Glomerular endothelial cell (primary cell): ENCODE results near the gene CLTCL1. TPM values are rescaled to one million over a fixed set of nuclear protein-coding genes. Genes with fewer than 3 reads are reported as not detected.
"Not testable (repeated sequence)": the region's sequence is repeated elsewhere in the genome, so short reads cannot be mapped to it uniquely, and the experiment has no call there.

Source experiments
- DNase-seq: peaks from one replicate; pipeline ENCODE4 v3.0.0-alpha.2; 2011; ENCODE audit warnings: low read depth, low spot score; ENCODE audit errors: extremely low read depth
- total RNA-seq: library from RNA; depleted of rRNA; stranded (reverse); fragments of >200 nt; gene quantifications from 2 replicates; pipeline ENCODE4 v1.2.3, GENCODE V29; 2015

Gene CLTCL1
- total RNA-seq, 1 donor from 2014 or later: 7.8 TPM

GRCh38 chr22:19222242-19223005 lies 69.1 kb downstream of the CLTCL1 start:
- no peak for DNase-seq

GRCh38 chr22:19220867-19221266 lies 70.7 kb downstream of the CLTCL1 start:
- DNase-seq: no peak

- DNase-seq: no peak
Measured at GRCh38 chr22:19218541-19219233, 72.8 kb downstream of the CLTCL1 start.

GRCh38 chr22:19216579-19216978 lies 74.9 kb downstream of the CLTCL1 start:
- no peak for DNase-seq

DNA sequence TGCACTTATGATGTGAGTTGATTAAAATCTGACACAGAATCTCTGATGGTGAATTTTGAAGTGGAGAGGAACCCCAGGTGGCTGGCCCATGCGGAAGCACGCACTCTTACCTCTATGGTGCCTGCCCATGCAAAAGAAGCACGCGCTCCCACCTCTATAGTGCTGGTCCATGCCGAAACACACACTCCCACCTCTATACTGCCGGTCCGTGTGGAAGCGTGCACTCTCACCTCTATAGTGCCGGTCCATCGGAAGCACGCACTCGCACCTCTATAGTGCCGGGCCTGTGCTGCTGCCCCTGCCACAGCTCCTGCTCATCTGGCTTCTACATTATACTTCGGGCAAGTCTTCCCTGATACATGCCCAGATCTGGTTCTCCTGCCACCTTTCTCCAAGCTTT lies 76.2 kb downstream of the CLTCL1 start:
- DNase-seq: no peak

DNA sequence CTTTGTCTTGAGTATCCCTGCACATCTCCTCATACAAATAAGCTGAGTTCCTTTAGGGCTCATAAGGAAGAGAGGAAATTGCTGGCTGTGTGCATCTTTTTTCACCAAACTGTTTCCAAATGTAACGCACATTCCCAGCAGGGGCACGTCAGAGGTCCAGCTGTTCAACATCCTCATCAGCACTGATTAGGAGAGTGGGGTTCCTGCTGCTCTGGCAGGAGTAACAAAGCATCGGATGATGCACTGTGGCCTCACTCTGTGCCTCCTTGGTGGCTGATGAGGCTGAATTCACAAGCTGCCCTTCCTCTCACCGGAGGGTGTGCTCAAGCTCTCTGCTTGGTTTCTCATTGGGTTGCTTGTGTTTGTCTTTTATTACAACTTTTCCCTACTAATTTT lies 77.4 kb downstream of the CLTCL1 start:
- no peak for DNase-seq

- DNase-seq: no peak
Measured at GRCh38 chr22:19213442-19214077, 78.0 kb downstream of the CLTCL1 start.

DNA sequence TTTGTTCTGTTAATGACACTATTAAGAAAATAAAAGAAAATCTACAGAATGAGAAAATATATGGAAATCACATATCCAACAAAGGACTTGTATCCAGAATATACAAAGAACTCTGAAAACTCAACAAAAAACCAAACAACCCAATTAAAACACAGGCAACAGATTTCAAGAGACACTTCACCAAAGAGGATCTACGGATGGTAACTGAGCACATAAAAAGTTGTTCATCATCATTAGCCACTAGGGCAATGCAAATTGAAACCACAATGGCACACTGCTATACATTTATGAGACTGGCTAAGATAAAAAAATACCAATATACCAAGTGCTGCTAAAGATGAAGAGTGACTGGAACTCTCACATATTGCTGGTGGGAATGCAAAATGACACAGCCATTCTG lies 78.5 kb downstream of the CLTCL1 start:
- DNase-seq: no peak

DNA sequence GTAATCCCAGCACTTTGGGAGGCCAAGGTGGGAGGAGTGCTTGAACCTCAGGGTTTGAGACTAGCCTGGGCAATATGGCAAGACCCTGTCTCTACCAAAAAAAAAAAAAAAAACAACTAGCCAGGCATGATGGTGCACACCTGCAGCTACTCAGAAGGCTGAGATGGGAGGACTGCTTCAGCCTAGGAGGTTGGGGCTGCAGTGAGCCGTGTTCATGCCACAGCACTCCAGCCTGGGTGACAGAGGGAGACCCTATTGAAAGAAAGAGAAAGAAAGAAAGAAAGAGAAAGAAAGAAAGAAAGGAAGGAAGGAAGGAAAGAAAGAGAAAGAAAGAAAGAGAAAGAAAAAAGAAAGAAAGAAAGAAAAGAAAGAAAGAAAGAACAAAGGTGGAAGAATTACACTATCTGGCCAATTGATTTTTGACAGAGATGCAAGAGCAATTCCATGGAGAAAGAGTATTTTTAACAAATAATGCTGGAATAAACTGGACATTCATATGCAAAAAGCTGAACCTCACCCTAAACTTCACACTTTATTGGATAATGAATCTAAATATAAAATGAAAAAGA lies 79.1 kb downstream of the CLTCL1 start:
- DNase-seq: no peak

DNA sequence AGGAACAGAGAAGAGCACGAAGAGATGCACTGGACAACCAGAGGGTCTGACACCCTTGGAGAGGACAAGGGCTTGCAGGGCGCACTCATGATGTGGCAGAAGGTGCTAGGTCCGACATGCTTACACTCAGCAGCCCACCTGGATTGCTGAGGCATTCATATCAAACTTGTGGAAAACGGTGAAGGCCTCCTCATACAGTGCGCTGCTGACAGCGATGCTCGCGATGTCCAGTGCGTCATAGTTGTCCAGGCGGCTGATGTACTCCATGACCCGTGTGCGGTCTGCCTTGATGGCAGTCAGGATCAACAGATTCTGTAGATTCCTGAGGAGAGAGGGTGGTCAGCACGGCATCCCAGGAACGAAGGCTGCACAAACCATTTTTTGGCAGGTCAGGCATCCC lies 81.3 kb downstream of the CLTCL1 start:
- no peak for DNase-seq

DNA sequence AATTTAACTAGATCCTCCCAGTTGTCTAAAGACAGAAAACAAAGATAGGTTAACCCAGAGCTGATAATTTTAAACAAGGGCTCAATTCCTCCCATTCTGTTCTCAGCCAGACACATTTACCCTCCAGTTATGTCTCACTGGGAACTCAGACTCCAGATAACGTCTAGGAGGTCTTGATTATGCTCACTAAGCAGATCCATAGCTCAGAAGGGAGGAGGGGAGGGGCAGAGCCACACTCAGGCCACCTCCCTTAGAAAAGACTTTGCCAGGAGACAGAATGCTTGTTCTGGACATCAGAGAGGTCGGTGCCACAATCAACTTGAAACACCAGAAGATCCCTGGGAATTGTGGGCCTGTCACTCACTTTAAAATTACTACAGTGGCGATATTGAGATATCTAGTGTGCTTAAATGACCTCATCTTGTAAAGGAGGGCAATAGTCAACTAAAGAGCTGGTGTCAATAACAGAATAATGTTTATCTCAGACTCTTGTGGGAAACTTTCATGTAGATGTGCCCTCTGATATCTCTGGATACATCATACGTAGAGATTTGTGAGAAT lies 83.2 kb downstream of the CLTCL1 start:
- no peak for DNase-seq

DNA sequence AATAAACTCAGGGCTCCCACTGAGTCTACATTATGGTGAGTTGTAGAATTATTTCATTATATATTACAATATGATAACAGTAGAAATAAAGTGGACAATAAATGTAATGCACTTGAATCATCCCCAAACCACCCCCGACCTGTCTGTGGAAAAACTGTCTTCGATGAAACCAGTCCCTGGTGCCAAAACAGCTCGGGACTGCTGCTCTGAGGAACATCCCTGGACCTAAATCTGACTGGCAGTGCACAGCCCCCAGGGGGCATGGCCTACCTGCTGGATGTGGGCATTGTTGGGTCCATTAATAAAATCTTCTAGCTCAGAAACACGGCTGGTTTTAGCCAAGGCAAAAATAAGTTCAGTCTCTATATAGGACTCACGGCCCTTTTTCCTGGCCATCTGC lies 83.6 kb downstream of the CLTCL1 start:
- DNase-seq: no peak

GRCh38 chr22:19207401-19207808 lies 84.1 kb downstream of the CLTCL1 start:
- DNase-seq: no peak

GRCh38 chr22:19206287-19206686 lies 85.2 kb downstream of the CLTCL1 start:
- no peak for DNase-seq

- DNase-seq: no peak
Measured at GRCh38 chr22:19204640-19205039, 86.9 kb downstream of the CLTCL1 start.

DNA sequence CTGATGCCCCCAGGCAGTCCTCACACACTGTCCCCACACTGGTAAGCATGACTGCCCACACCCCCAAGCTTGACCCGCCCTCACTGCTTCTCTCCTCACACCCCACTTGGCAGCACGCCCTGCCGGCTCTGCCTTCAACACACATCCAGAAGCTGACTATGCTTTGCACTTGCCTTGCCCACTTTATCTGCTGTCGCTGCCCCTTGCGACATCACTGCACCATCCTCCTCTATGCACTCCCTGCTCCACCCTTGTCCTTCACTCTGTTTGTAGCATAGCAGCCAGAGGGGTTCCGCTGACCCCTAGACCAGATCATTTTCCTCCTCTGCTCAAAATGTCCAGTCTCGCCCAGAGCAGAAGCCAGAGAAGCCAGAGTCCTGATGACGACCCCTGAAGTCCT lies 87.7 kb downstream of the CLTCL1 start:
- no peak for DNase-seq

DNA sequence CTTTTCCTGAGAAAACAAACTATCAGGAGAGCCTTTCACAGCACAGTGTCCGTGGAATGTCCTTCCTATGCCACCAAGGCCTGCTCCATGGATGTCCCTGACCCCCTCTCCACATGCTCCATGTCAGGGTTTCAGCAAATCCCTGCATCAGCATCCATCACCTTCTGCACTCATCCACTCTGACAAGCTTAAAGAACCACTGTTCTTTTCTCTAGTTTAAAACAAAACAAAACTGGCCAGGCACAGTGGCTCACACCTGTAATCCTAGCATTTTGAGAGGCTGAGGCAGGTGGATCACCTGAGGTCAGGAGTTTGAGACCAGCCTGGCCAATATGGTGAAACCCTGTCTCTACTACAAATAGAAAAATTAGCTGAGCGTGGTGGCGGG lies 88.7 kb downstream of the CLTCL1 start:
- DNase-seq: not testable (repeated sequence)

GRCh38 chr22:19201869-19202798 lies 89.4 kb downstream of the CLTCL1 start:
- no peak for DNase-seq

- DNase-seq: no peak
Measured at GRCh38 chr22:19201130-19201868, 90.2 kb downstream of the CLTCL1 start.

GRCh38 chr22:19199479-19199878 lies 92.0 kb downstream of the CLTCL1 start:
- no peak for DNase-seq
